H9 (cell line): ENCODE measurements around the gene CELF4. TPM values are rescaled to one million over a fixed set of nuclear protein-coding genes. Genes with fewer than 3 reads are reported as not detected.

Source experiments
- DNase-seq: peaks from one replicate; pipeline ENCODE4 v3.0.0-alpha.2; 2017
- H2AFZ ChIP-seq: one replicate; pipeline ENCODE4 v1.6.1; 2013; ENCODE audit warnings: mild to moderate bottlenecking, low read length, control low read depth, moderate library complexity
- H2AK5ac ChIP-seq: 2 replicates; pipeline ENCODE4 v1.6.1; 2013; ENCODE audit warnings: low read length, control low read depth, mixed read lengths; ENCODE audit not compliant: insufficient read length
- H2BK120ac ChIP-seq: one replicate; pipeline ENCODE4 v1.6.1; 2013; ENCODE audit warnings: low read depth, mild to moderate bottlenecking, low read length, control low read depth, inconsistent platforms; ENCODE audit not compliant: poor library complexity, severe bottlenecking
- H2BK12ac ChIP-seq: 2 replicates; pipeline ENCODE4 v1.6.1; 2013; ENCODE audit warnings: low read length, control low read depth, mixed read lengths, low read depth; ENCODE audit not compliant: insufficient read length
- H2BK15ac ChIP-seq: 2 replicates; pipeline ENCODE4 v1.6.1; 2013; ENCODE audit warnings: low read depth, low read length, control low read depth
- H2BK20ac ChIP-seq: one replicate; pipeline ENCODE4 v1.6.1; 2013; ENCODE audit warnings: low read depth, mild to moderate bottlenecking, low read length, control low read depth, inconsistent platforms; ENCODE audit not compliant: poor library complexity, severe bottlenecking
- H2BK5ac ChIP-seq: 2 replicates; pipeline ENCODE4 v1.6.1; 2013; ENCODE audit warnings: low read length, control low read depth, mixed read lengths; ENCODE audit not compliant: insufficient read length
- H3K14ac ChIP-seq: 2 replicates; pipeline ENCODE4 v1.6.1; 2013; ENCODE audit warnings: low read length, control low read depth; ENCODE audit not compliant: insufficient read depth
- H3K18ac ChIP-seq: 2 replicates; pipeline ENCODE4 v1.6.1; 2013; ENCODE audit warnings: low read depth, mild to moderate bottlenecking, mixed read lengths, low read length, control low read depth; ENCODE audit not compliant: insufficient read length
- H3K23ac ChIP-seq: 2 replicates; pipeline ENCODE4 v1.6.1; 2013; ENCODE audit warnings: low read length, control low read depth, mixed read lengths, low read depth; ENCODE audit not compliant: insufficient read length
- H3K23me2 ChIP-seq: 2 replicates; pipeline ENCODE4 v1.6.1; 2013; ENCODE audit warnings: low read depth, mild to moderate bottlenecking, mixed read lengths, low read length, control low read depth; ENCODE audit not compliant: insufficient read length, poor library complexity, severe bottlenecking
- H3K27ac ChIP-seq: 2 replicates; pipeline ENCODE4 v1.5.1; 2013; ENCODE audit warnings: low read length, control low read depth, mixed read lengths, low read depth; ENCODE audit not compliant: insufficient read length
- H3K27me3 ChIP-seq: 2 replicates; pipeline ENCODE4 v1.6.1; 2013; ENCODE audit warnings: low read length, control low read depth, inconsistent platforms; ENCODE audit not compliant: insufficient read depth
- H3K4ac ChIP-seq: 2 replicates; pipeline ENCODE4 v1.6.1; 2013; ENCODE audit warnings: low read depth, mild to moderate bottlenecking, control low read depth, inconsistent platforms, low read length, moderate library complexity
- H3K4me1 ChIP-seq: 2 replicates; pipeline ENCODE4 v1.6.1; 2013; ENCODE audit warnings: low read length, control low read depth, inconsistent platforms; ENCODE audit not compliant: insufficient read depth
- H3K4me2 ChIP-seq: 2 replicates; pipeline ENCODE4 v1.6.1; 2013; ENCODE audit warnings: low read length, control low read depth, mixed read lengths; ENCODE audit not compliant: insufficient read length, insufficient read depth
- H3K56ac ChIP-seq: 2 replicates; pipeline ENCODE4 v1.6.1; 2013; ENCODE audit warnings: low read depth, mild to moderate bottlenecking, mixed read lengths, low read length, control low read depth; ENCODE audit not compliant: insufficient read length
- H3K79me1 ChIP-seq: 2 replicates; pipeline ENCODE4 v1.6.1; 2013; ENCODE audit warnings: low read depth, mild to moderate bottlenecking, moderate library complexity, low read length, control low read depth, inconsistent platforms; ENCODE audit not compliant: insufficient read depth, poor library complexity, severe bottlenecking
- H3K79me2 ChIP-seq: 2 replicates; pipeline ENCODE4 v1.6.1; 2013; ENCODE audit warnings: low read length, control low read depth, inconsistent platforms; ENCODE audit not compliant: insufficient read depth
- H3K9ac ChIP-seq: 2 replicates; pipeline ENCODE4 v1.6.1; 2013; ENCODE audit warnings: low read length, control low read depth, mixed read lengths; ENCODE audit not compliant: insufficient read length; ENCODE audit errors: extremely low read depth
- H3K9me3 ChIP-seq: one replicate; pipeline ENCODE4 v1.6.1; 2013; ENCODE audit warnings: low read depth, low read length, inconsistent platforms; ENCODE audit not compliant: control insufficient read depth
- H3T11ph ChIP-seq: one replicate; pipeline ENCODE4 v1.6.1; 2013; ENCODE audit warnings: mild to moderate bottlenecking, low read length, control low read depth, inconsistent platforms
- H4K20me1 ChIP-seq: one replicate; pipeline ENCODE4 v1.6.1; 2013; ENCODE audit not compliant: control insufficient read depth, insufficient read length, insufficient read depth
- H4K5ac ChIP-seq: 2 replicates; pipeline ENCODE4 v1.6.1; 2013; ENCODE audit warnings: low read depth, mild to moderate bottlenecking, mixed read lengths, low read length, control low read depth; ENCODE audit not compliant: insufficient read length
- H4K8ac ChIP-seq: replicated peaks from 2 replicates; pipeline ENCODE4 v1.6.1; 2013; ENCODE audit warnings: low read length, control low read depth, mixed read lengths, low read depth; ENCODE audit not compliant: insufficient read length
- H4K91ac ChIP-seq: 2 replicates; pipeline ENCODE4 v1.6.1; 2013; ENCODE audit warnings: low read depth, mild to moderate bottlenecking, moderate library complexity, mixed read lengths, low read length, control low read depth; ENCODE audit not compliant: insufficient read length
- H3K27ac Mint-ChIP-seq, 3 experiments: 2 replicates in 2 of 3; 3 replicates in 1 of 3; pipeline ENCODE4 v1.8.0; 2020 to 2021; ENCODE audit warnings: mixed read lengths in 3 of 3, mild to moderate bottlenecking in 1 of 3, moderate library complexity in 1 of 3
- H3K27me3 Mint-ChIP-seq: 2 replicates; pipeline ENCODE4 v1.8.0; 2021; ENCODE audit warnings: low read depth, mild to moderate bottlenecking, moderate library complexity, mixed read lengths
- H3K36me3 Mint-ChIP-seq, 3 experiments: 2 replicates in 2 of 3; 3 replicates in 1 of 3; pipeline ENCODE4 v1.8.0; 2020 to 2021; ENCODE audit warnings: low read depth in 3 of 3, mixed read lengths in 3 of 3; ENCODE audit not compliant: insufficient read depth in 1 of 3
- H3K4me1 Mint-ChIP-seq, 2 experiments: 2 replicates each; pipeline ENCODE4 v1.8.0; 2020; ENCODE audit warnings: mixed read lengths in 2 of 2
- H3K4me3 Mint-ChIP-seq, 2 experiments: 2 replicates in 1 of 2; 3 replicates in 1 of 2; pipeline ENCODE4 v1.8.0; 2020 to 2021; ENCODE audit warnings: mild to moderate bottlenecking in 2 of 2, mixed read lengths in 2 of 2, moderate library complexity in 1 of 2
- H3K9me3 Mint-ChIP-seq, 2 experiments: 2 replicates in 1 of 2; 3 replicates in 1 of 2; pipeline ENCODE4 v1.8.0; 2020; ENCODE audit warnings: mild to moderate bottlenecking in 2 of 2, mixed read lengths in 2 of 2, moderate library complexity in 1 of 2
- WGBS: extraction: QIAGEN DNeasy Blood & Tissue Kit; methylation state at CpG from one replicate; pipeline ENCODE4 v1.1.7; 2013; ENCODE audit warnings: missing lambda C conversion rate, low lambda C conversion rate, mixed read lengths; ENCODE audit not compliant: insufficient read length; ENCODE audit errors: extremely low coverage; 5-methylcytosine and 5-hydroxymethylcytosine counted together
- total RNA-seq: library from RNA; stranded (reverse); gene quantifications from 2 replicates; pipeline ENCODE4 v1.2.1, GENCODE V29; 2021
- TF ChIP-seq, protein P1 (sequence below): fragments of 200-600 bp; sonication (generic); conservative IDR thresholded peaks from 3 replicates; pipeline ENCODE4 v1.8.0; 2021; ENCODE audit warnings: antibody characterized with exemption, mild to moderate bottlenecking

The CELF4 gene
- total RNA-seq, 1 experiment from 2014 or later: 1.1 TPM

DNA sequence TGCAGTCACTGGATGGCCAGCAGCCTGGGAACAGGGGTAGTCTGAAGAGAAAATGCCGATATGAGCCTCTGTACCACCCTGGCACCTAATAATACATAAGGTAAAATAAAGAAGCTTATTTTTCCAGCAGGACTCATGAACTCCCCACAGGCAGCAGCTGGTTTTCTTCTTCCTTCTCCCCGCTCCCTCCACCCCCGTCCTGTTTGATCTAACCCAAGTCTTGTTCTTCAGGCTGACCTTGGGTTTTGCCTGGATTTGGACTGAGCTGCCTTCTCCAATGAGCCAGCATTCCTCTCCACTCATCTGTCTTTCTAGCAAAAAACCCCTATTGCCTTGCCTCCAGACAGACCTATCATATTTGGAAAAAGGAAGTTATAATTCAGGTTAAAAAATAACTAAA is 111.8 kb downstream of the CELF4 start:
- no peak overlapping the region for H3K14ac ChIP-seq
- H3K4me1 ChIP-seq: peaks cover 5% of the 10 kb centered on the region; the same call in 1 of the 2 replicates
- no peak overlapping the region for H4K8ac ChIP-seq
- H3K79me2 ChIP-seq: no peaks in the 10 kb centered on the region
- H3T11ph ChIP-seq: no peak overlapping the region
- H2BK15ac ChIP-seq: no peak overlapping the region
- no peaks in the 10 kb centered on the region for H3K27me3 ChIP-seq
- no peak overlapping the region for H3K56ac ChIP-seq
- H3K79me1 ChIP-seq: no peaks in the 10 kb centered on the region
- H2BK5ac ChIP-seq: no peak overlapping the region
- H2AFZ ChIP-seq: no peak overlapping the region
- Mint-ChIP-seq H3K36me3 (no peaks in the 10 kb centered on the region), H3K4me1 (peaks cover 26 to 44% of the 10 kb centered on the region in 2 experiments), H3K27ac (peak overlapping the region in 1 of 3 experiments; percentile 11; a peak in 1 of 7 replicates), H3K4me3 (no peak overlapping the region), H3K9me3 (peaks cover 0 to 3% of the 10 kb centered on the region in 2 experiments; a peak in 3 of 5 replicates), H3K27me3 (peaks cover 6% of the 10 kb centered on the region)
- DNase-seq: no peak
- no peak overlapping the region for H3K18ac ChIP-seq
- H3K27ac ChIP-seq: no peak overlapping the region
- no peaks in the 10 kb centered on the region for H3K23me2 ChIP-seq
- TF ChIP-seq, protein P1, sequence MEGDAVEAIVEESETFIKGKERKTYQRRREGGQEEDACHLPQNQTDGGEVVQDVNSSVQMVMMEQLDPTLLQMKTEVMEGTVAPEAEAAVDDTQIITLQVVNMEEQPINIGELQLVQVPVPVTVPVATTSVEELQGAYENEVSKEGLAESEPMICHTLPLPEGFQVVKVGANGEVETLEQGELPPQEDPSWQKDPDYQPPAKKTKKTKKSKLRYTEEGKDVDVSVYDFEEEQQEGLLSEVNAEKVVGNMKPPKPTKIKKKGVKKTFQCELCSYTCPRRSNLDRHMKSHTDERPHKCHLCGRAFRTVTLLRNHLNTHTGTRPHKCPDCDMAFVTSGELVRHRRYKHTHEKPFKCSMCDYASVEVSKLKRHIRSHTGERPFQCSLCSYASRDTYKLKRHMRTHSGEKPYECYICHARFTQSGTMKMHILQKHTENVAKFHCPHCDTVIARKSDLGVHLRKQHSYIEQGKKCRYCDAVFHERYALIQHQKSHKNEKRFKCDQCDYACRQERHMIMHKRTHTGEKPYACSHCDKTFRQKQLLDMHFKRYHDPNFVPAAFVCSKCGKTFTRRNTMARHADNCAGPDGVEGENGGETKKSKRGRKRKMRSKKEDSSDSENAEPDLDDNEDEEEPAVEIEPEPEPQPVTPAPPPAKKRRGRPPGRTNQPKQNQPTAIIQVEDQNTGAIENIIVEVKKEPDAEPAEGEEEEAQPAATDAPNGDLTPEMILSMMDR: no peak
- H2BK12ac ChIP-seq: no peak overlapping the region
- H3K4ac ChIP-seq: no peak overlapping the region
- H3K9me3 ChIP-seq: no peaks in the 10 kb centered on the region
- no peak overlapping the region for H2BK120ac ChIP-seq
- H4K20me1 ChIP-seq: no peaks in the 10 kb centered on the region
- H4K91ac ChIP-seq: no peak overlapping the region
- H2BK20ac ChIP-seq: no peak overlapping the region
- no peak overlapping the region for H4K5ac ChIP-seq
- H3K4me2 ChIP-seq: no peak overlapping the region
- no CpG with 5 or more reads among the region's 3 CpGs for WGBS
- no peak overlapping the region for H2AK5ac ChIP-seq
- no peak overlapping the region for H3K23ac ChIP-seq
- H3K9ac ChIP-seq: no peak overlapping the region
